Prostate gland (tissue), 2 donors: ENCODE data around the gene SCN2A. TPM values are rescaled to one million over a fixed set of nuclear protein-coding genes. Genes with fewer than 3 reads are reported as not detected.
A peak's percentile ranks its signal among the peaks of the same experiment; 100 is the strongest.

Source experiments
- DNase-seq: peaks from one replicate; pipeline ENCODE4 v3.0.0-alpha.2; 2019; ENCODE audit warnings: low spot score
- H3K27ac ChIP-seq, 2 donors: fragments of 200-600 bp; sonication (generic); 2 replicates each; pipeline ENCODE4 v1.5.1; 2017 to 2019
- H3K27me3 ChIP-seq: fragments of 200-600 bp; sonication (generic); replicated peaks from 2 replicates; pipeline ENCODE4 v1.5.1; 2019; ENCODE audit not compliant: insufficient read depth
- H3K36me3 ChIP-seq, 2 donors: fragments of 200-600 bp; sonication (generic); 1 replicate in 1 of 2; 2 replicates in 1 of 2; pipeline versions ENCODE4 v1.5.1 to v1.8.1; 2017 to 2019
- H3K4me1 ChIP-seq: fragments of 200-600 bp; sonication (generic); replicated peaks from 2 replicates; pipeline ENCODE4 v1.5.1; 2019
- H3K4me3 ChIP-seq, 2 donors: fragments of 200-600 bp; sonication (generic); 2 replicates each; pipeline ENCODE4 v1.5.1; 2017 to 2019
- H3K9me3 ChIP-seq: fragments of 200-600 bp; sonication (generic); 2 replicates; pipeline ENCODE4 v1.5.1; 2017
- POLR2A ChIP-seq: fragments of 450-650 bp; IDR thresholded peaks from one replicate; pipeline ENCODE4 v1.6.1; 2016; ENCODE audit warnings: antibody characterized with exemption, mild to moderate bottlenecking
- POLR2AphosphoS5 ChIP-seq: sonication (generic); formaldehyde crosslinking; IDR thresholded peaks from one replicate; pipeline ENCODE4 v1.6.1; 2017; ENCODE audit warnings: antibody characterized with exemption
- WGBS: methylation state at CpG from one replicate; pipeline ENCODE4 v1.1.5; 2018; 5-methylcytosine and 5-hydroxymethylcytosine counted together
- intact Hi-C: fragments of 100-400 bp; cut with DNase I; formaldehyde crosslinking; loops from one replicate; pipeline ENCODE4 v1.14.2; 2022
- total RNA-seq, 2 donors: library from RNA; depleted of rRNA; stranded (reverse); fragments of >200 nt; gene quantifications; one replicate each; pipeline ENCODE4 v1.1.0, GENCODE V29; 2016
- TF ChIP-seq, protein P1 (sequence below), 4 experiments: fragments of 200-600 bp in 2 of 4; fragments of 450-650 bp in 2 of 4; sonication (generic) in 2 of 4; IDR thresholded peaks; 1 replicate in 3 of 4; 2 replicates in 1 of 4; pipeline ENCODE4 v1.5.1; 2016 to 2019; ENCODE audit warnings: antibody characterized with exemption in 4 of 4, mild to moderate bottlenecking in 2 of 4, moderate library complexity in 2 of 4

The SCN2A gene
- total RNA-seq, 2 donors from 2014 or later = 0.87 to 1.4 TPM

- TF ChIP-seq POLR2AphosphoS5 (no peak), POLR2A (no peak)
- TF ChIP-seq, protein P1, sequence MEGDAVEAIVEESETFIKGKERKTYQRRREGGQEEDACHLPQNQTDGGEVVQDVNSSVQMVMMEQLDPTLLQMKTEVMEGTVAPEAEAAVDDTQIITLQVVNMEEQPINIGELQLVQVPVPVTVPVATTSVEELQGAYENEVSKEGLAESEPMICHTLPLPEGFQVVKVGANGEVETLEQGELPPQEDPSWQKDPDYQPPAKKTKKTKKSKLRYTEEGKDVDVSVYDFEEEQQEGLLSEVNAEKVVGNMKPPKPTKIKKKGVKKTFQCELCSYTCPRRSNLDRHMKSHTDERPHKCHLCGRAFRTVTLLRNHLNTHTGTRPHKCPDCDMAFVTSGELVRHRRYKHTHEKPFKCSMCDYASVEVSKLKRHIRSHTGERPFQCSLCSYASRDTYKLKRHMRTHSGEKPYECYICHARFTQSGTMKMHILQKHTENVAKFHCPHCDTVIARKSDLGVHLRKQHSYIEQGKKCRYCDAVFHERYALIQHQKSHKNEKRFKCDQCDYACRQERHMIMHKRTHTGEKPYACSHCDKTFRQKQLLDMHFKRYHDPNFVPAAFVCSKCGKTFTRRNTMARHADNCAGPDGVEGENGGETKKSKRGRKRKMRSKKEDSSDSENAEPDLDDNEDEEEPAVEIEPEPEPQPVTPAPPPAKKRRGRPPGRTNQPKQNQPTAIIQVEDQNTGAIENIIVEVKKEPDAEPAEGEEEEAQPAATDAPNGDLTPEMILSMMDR (IDR thresholded peaks at IDR 0.05) = no peak
- no peaks in the 10 kb centered on the region for H3K4me1 ChIP-seq
- no peak overlapping the region for H3K27ac ChIP-seq
- H3K27me3 ChIP-seq = no peaks in the 10 kb centered on the region
- H3K9me3 ChIP-seq = no peaks in the 10 kb centered on the region
- no peak overlapping the region for H3K4me3 ChIP-seq
- no peak for DNase-seq
- intact Hi-C loops = no loop called here
- no peaks in the 10 kb centered on the region for H3K36me3 ChIP-seq
Measured at GRCh38 chr2:165273176-165273575, 34.0 kb downstream of the SCN2A start.

DNA sequence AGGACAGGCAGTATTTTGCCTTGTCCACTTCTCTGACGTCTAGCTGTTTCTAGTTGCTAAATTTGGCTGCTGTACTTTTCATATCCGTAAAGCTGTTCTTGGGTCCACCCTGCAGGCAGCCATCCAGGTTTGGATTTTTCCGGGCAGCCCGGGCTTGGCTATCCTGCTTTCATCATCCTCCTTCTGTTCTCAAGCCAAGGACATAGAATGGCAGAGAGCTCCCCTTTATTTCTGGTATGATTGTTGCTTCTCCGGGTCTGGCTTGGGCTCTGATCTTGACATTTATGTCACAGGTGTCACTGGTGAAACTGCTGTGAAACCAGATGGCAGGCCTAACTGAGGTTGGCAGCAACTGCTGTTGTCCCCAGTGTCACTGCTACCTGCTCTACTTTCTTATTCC is 35.5 kb downstream of the SCN2A start:
- Histone ChIP-seq H3K4me3 (no peak overlapping the region), H3K9me3 (no peaks in the 10 kb centered on the region), H3K27ac (no peak overlapping the region), H3K4me1 (no peaks in the 10 kb centered on the region), H3K36me3 (no peaks in the 10 kb centered on the region), H3K27me3 (no peaks in the 10 kb centered on the region)
- TF ChIP-seq POLR2AphosphoS5 = no peak
- TF ChIP-seq POLR2A = no peak
- TF ChIP-seq, protein P1 (IDR thresholded peaks at IDR 0.05) = no peak
- peak; percentile 10 for DNase-seq
- WGBS = 29% methylated on average over 5 of the region's 5 CpGs
- intact Hi-C loops = no loop called here

DNA sequence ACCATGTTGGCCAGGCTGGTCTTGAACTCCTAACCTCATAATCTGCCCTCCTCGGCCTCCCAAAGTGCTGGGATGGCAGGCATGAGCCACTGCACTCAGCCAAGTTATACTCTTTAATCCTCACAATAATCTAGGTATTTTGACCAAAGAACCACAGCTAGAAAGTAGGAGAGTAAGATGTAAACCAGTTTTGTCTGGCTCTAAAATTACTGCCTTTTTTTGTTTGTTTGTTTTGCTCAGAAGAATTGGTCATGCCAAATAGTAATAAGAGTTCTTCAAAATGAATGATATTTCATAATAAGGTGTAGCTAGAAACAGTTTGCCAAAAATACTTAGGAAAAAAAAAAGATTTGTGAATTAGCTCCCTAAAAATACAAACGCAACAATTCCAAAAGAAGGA is 36.7 kb downstream of the SCN2A start:
- Histone ChIP-seq H3K27me3 (no peaks in the 10 kb centered on the region), H3K27ac (no peak overlapping the region)

GRCh38 chr2:165277295-165277694 is 38.1 kb downstream of the SCN2A start:
- H3K4me3 ChIP-seq = no peak overlapping the region
- no peaks in the 10 kb centered on the region for H3K4me1 ChIP-seq
- H3K27me3 ChIP-seq = no peaks in the 10 kb centered on the region
- H3K9me3 ChIP-seq = no peaks in the 10 kb centered on the region
- DNase-seq = no peak
- TF ChIP-seq POLR2AphosphoS5 (no peak), POLR2A (no peak)
- TF ChIP-seq, protein P1 (IDR thresholded peaks at IDR 0.05) = no peak
- H3K27ac ChIP-seq = no peak overlapping the region
- intact Hi-C loops = no loop called here
- no peaks in the 10 kb centered on the region for H3K36me3 ChIP-seq

More for the DNA sequence above, 36.7 kb downstream of the SCN2A start:
- no peak for DNase-seq
- Histone ChIP-seq H3K9me3 (no peaks in the 10 kb centered on the region), H3K4me1 (no peaks in the 10 kb centered on the region), H3K4me3 (no peak overlapping the region), H3K36me3 (no peaks in the 10 kb centered on the region)
- TF ChIP-seq, protein P1 (IDR thresholded peaks at IDR 0.05) = no peak
- 89% methylated on average over 2 of the region's 2 CpGs for WGBS
- intact Hi-C loops = no loop called here

- H3K9me3 ChIP-seq = no peaks in the 10 kb centered on the region
- no peaks in the 10 kb centered on the region for H3K36me3 ChIP-seq
- H3K27me3 ChIP-seq = no peaks in the 10 kb centered on the region
- intact Hi-C loops = no loop called here
- 71% methylated on average over 5 of the region's 5 CpGs for WGBS
- no peak for TF ChIP-seq POLR2AphosphoS5
- TF ChIP-seq, protein P1 (IDR thresholded peaks at IDR 0.05) = no peak
- no peak for TF ChIP-seq POLR2A
- no peaks in the 10 kb centered on the region for H3K4me1 ChIP-seq
- DNase-seq = no peak
- H3K27ac ChIP-seq = no peak overlapping the region
- H3K4me3 ChIP-seq = no peak overlapping the region
Measured at GRCh38 chr2:165277860-165278656, 38.8 kb downstream of the SCN2A start.
